ENCODE results near the gene BRCA1.

DNA sequence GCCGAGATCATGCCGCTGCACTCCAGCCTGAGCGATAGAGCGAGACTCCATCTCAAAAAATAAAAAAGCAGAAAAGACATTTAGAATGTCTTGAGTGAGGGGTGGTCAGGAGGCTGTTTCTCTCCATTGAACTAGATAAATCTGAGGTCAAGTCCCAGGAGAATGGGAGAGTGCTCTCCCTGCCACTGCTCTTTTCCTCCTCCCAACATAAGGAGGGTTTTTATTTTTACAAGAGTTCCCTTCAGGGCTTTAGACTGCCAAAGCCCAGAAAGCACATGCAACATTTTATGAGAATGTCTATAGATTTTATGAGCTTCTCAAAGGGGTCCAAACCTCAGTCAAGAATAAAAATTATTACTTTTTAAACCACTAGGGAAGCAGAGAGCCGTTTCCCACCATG is 98.6 kb downstream of the BRCA1 start:
- TF ChIP-seq, protein P1, sequence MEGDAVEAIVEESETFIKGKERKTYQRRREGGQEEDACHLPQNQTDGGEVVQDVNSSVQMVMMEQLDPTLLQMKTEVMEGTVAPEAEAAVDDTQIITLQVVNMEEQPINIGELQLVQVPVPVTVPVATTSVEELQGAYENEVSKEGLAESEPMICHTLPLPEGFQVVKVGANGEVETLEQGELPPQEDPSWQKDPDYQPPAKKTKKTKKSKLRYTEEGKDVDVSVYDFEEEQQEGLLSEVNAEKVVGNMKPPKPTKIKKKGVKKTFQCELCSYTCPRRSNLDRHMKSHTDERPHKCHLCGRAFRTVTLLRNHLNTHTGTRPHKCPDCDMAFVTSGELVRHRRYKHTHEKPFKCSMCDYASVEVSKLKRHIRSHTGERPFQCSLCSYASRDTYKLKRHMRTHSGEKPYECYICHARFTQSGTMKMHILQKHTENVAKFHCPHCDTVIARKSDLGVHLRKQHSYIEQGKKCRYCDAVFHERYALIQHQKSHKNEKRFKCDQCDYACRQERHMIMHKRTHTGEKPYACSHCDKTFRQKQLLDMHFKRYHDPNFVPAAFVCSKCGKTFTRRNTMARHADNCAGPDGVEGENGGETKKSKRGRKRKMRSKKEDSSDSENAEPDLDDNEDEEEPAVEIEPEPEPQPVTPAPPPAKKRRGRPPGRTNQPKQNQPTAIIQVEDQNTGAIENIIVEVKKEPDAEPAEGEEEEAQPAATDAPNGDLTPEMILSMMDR (IDR thresholded peaks at IDR 0.05), result no peak
- no peak for TF ChIP-seq POLR2A (IDR thresholded peaks at IDR 0.05)

Measured in lower leg skin (tissue), 3 donors.